SH-SY5Y (cell line): Measurements from ENCODE around the gene SYT17.

Source experiments
- GATA2 ChIP-seq: IDR thresholded peaks from 2 replicates; pipeline ENCODE4 v1.6.1; 2011; ENCODE audit warnings: mild to moderate bottlenecking, low read depth, low read length
- GATA3 ChIP-seq: IDR thresholded peaks from 2 replicates; pipeline ENCODE4 v1.6.1; 2011; ENCODE audit warnings: low read depth, mild to moderate bottlenecking, low read length, moderate library complexity

- TF ChIP-seq GATA3 (peak; percentile 73), GATA2 (peak; percentile 57; the same call in 1 of the 2 replicates)
These were observed 39.4 kb upstream of the SYT17 start for GRCh38 chr16:19128454-19129200.
